ENCODE data around the gene IER2.

Gene IER2

DNA sequence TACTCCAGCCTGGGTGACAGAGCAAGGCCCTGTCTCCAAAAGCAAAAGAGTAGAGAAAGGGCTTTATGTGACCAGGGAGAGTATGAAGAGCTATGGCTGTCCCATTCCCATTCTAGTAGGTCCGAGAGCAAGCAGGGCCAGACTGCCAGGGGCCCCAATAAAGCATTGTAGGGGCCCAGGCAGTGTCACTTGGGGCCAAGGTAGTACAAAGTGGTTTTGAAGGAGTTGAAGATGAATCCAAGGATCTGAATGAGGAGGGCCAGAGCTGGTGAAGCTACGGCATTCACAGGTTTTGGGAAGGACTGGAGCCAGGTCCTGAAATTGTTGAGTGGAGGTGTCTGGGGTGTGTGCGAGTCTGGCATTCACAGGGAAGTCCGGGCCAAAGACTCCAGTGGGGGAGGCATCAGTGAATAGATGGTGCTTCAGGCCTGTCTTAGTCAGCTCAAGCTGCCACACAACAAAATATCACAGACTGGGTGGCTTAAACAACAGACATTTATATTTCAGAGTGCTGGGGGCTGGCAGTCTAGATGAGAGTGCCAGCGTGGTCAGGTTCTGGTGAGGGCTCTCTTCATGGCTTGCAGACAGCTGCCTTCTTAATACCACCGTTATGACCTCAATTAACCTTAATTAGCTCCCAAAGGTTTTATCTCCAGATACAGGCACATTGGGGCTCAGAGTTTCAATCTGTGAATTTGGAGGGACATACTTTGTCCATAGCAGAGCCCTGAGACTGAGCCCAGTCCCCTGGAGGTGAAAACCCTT, 22.2 kb upstream of the IER2 start:
- no peak for TF ChIP-seq TAF1 (IDR thresholded peaks at IDR 0.05; ENCODE audit: low read depth, low read length)
- TF ChIP-seq POLR2A (IDR thresholded peaks at IDR 0.05; ENCODE audit: low read depth, low read length) = no peak
- TF ChIP-seq POU2F2 (IDR thresholded peaks at IDR 0.05; ENCODE audit: low read depth, low read length) = no peak
- TF ChIP-seq SPI1 (IDR thresholded peaks at IDR 0.05; ENCODE audit: low read depth, low read length) = no peak
- TF ChIP-seq POLR2AphosphoS5 (IDR thresholded peaks at IDR 0.05; ENCODE audit: low read depth, low read length) = no peak
- TF ChIP-seq PAX5 (IDR thresholded peaks at IDR 0.05; ENCODE audit: insufficient read depth, low read length, severe bottlenecking) = no peak
- DNase-seq (ENCODE audit: insufficient read length, low spot score) = no peak
- no peak for FAIRE-seq

GRCh38 chr19:13128583-13128982, 21.6 kb upstream of the IER2 start:
- TF ChIP-seq PAX5 (IDR thresholded peaks at IDR 0.05; ENCODE audit: insufficient read depth, low read length, severe bottlenecking) (no peak), POLR2A (IDR thresholded peaks at IDR 0.05; ENCODE audit: low read depth, low read length) (no peak), SPI1 (IDR thresholded peaks at IDR 0.05; ENCODE audit: low read depth, low read length) (no peak), POLR2AphosphoS5 (IDR thresholded peaks at IDR 0.05; ENCODE audit: low read depth, low read length) (no peak), POU2F2 (IDR thresholded peaks at IDR 0.05; ENCODE audit: low read depth, low read length) (no peak), TAF1 (IDR thresholded peaks at IDR 0.05; ENCODE audit: low read depth, low read length) (no peak)
- FAIRE-seq = no peak
- DNase-seq (ENCODE audit: insufficient read length, low spot score) = no peak

- DNase-seq (ENCODE audit: insufficient read length, low spot score) = no peak
- no peak for FAIRE-seq
Measured at GRCh38 chr19:13129384-13129783, 20.8 kb upstream of the IER2 start.

GRCh38 chr19:13130886-13131490, 19.2 kb upstream of the IER2 start:
- FAIRE-seq (no peak), DNase-seq (ENCODE audit: insufficient read length, low spot score) (no peak)

More at GRCh38 chr19:13129384-13129783, 20.8 kb upstream of the IER2 start:
- TF ChIP-seq POLR2AphosphoS5 (IDR thresholded peaks at IDR 0.05; ENCODE audit: low read depth, low read length) = peak; percentile 33; the same call in 1 of the 2 replicates
- TF ChIP-seq PAX5 (IDR thresholded peaks at IDR 0.05; ENCODE audit: insufficient read depth, low read length, severe bottlenecking) = no peak
- no peak; the same call in 1 of the 2 replicates for TF ChIP-seq POLR2A (IDR thresholded peaks at IDR 0.05; ENCODE audit: low read depth, low read length)
- TF ChIP-seq SPI1 (IDR thresholded peaks at IDR 0.05; ENCODE audit: low read depth, low read length) = no peak
- no peak for TF ChIP-seq POU2F2 (IDR thresholded peaks at IDR 0.05; ENCODE audit: low read depth, low read length)
- no peak for TF ChIP-seq TAF1 (IDR thresholded peaks at IDR 0.05; ENCODE audit: low read depth, low read length)

DNA sequence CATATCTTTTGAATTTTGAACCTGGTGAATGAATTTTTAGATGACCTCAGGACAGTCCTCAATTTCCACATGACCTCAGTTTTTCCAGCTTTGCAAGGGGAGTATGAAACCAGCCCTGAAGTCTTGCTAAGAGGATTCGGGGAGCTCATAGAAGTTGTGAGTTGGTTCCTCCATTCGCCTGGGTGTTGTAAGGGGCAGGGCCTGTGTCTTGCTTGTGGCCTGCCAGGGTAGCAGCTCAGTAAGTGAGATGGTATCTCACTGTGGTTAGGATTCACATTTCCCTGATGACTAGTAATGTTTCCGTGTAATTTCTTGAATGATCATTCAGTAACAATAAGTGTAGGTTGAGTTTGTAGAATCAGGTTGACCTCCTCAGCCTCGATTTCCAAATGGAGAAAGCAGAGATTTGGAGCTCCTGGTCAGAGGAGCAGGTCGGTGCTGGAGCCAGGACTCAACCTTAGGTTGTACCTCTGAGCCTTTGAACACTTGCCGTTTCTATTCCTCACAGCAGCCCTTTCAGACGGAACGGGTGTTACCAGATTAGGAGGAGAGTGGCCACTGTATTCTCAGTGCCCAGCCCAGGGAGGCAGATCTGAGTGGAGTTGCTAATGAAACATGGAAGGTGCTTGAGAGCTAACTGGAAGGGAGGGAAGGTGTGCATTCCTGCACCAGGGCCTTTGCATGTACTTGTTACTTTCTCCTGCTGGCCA, 17.6 kb upstream of the IER2 start:
- FAIRE-seq (peak; percentile 28), DNase-seq (ENCODE audit: insufficient read length, low spot score) (no peak)
- TF ChIP-seq POLR2AphosphoS5 (IDR thresholded peaks at IDR 0.05; ENCODE audit: low read depth, low read length) (no peak), PAX5 (IDR thresholded peaks at IDR 0.05; ENCODE audit: insufficient read depth, low read length, severe bottlenecking) (no peak), SPI1 (IDR thresholded peaks at IDR 0.05; ENCODE audit: low read depth, low read length) (no peak), POU2F2 (IDR thresholded peaks at IDR 0.05; ENCODE audit: low read depth, low read length) (no peak), TAF1 (IDR thresholded peaks at IDR 0.05; ENCODE audit: low read depth, low read length) (no peak), POLR2A (IDR thresholded peaks at IDR 0.05; ENCODE audit: low read depth, low read length) (no peak)

More at GRCh38 chr19:13130886-13131490, 19.2 kb upstream of the IER2 start:
- TF ChIP-seq POLR2A (IDR thresholded peaks at IDR 0.05; ENCODE audit: low read depth, low read length) (no peak), TAF1 (IDR thresholded peaks at IDR 0.05; ENCODE audit: low read depth, low read length) (no peak), SPI1 (IDR thresholded peaks at IDR 0.05; ENCODE audit: low read depth, low read length) (no peak), POLR2AphosphoS5 (IDR thresholded peaks at IDR 0.05; ENCODE audit: low read depth, low read length) (no peak), POU2F2 (IDR thresholded peaks at IDR 0.05; ENCODE audit: low read depth, low read length) (no peak), PAX5 (IDR thresholded peaks at IDR 0.05; ENCODE audit: insufficient read depth, low read length, severe bottlenecking) (no peak)

- TF ChIP-seq POLR2A (IDR thresholded peaks at IDR 0.05; ENCODE audit: low read depth, low read length) (no peak), PAX5 (IDR thresholded peaks at IDR 0.05; ENCODE audit: insufficient read depth, low read length, severe bottlenecking) (no peak), POU2F2 (IDR thresholded peaks at IDR 0.05; ENCODE audit: low read depth, low read length) (no peak), TAF1 (IDR thresholded peaks at IDR 0.05; ENCODE audit: low read depth, low read length) (no peak), POLR2AphosphoS5 (IDR thresholded peaks at IDR 0.05; ENCODE audit: low read depth, low read length) (no peak), SPI1 (IDR thresholded peaks at IDR 0.05; ENCODE audit: low read depth, low read length) (no peak)
- DNase-seq (ENCODE audit: insufficient read length, low spot score) (no peak), FAIRE-seq (no peak)
Measured at GRCh38 chr19:13133241-13133870, 16.9 kb upstream of the IER2 start.

DNA sequence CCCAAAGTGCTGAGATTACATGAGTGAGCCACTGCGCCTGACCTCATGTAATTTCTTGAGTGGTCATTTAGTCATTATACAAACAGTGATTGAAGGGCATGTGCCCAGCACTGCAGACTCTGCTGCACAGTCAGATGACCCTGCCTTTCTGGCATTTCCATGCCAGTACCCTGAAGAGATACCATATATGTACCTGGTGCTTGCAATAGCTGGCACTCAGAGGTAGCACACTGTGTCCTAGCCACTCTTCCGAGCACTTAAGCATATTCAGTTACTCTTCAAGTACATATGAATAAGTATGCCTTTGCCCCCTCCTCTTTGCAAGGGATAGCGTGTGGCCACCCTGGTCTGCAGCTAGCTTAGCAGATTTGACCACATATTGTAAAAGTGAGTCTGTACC, 15.6 kb upstream of the IER2 start:
- FAIRE-seq (no peak), DNase-seq (ENCODE audit: insufficient read length, low spot score) (no peak)
- no peak for TF ChIP-seq POLR2A (IDR thresholded peaks at IDR 0.05; ENCODE audit: low read depth, low read length)
- TF ChIP-seq TAF1 (IDR thresholded peaks at IDR 0.05; ENCODE audit: low read depth, low read length) = no peak
- no peak for TF ChIP-seq SPI1 (IDR thresholded peaks at IDR 0.05; ENCODE audit: low read depth, low read length)
- no peak for TF ChIP-seq PAX5 (IDR thresholded peaks at IDR 0.05; ENCODE audit: insufficient read depth, low read length, severe bottlenecking)
- no peak for TF ChIP-seq POU2F2 (IDR thresholded peaks at IDR 0.05; ENCODE audit: low read depth, low read length)
- no peak for TF ChIP-seq POLR2AphosphoS5 (IDR thresholded peaks at IDR 0.05; ENCODE audit: low read depth, low read length)

DNA sequence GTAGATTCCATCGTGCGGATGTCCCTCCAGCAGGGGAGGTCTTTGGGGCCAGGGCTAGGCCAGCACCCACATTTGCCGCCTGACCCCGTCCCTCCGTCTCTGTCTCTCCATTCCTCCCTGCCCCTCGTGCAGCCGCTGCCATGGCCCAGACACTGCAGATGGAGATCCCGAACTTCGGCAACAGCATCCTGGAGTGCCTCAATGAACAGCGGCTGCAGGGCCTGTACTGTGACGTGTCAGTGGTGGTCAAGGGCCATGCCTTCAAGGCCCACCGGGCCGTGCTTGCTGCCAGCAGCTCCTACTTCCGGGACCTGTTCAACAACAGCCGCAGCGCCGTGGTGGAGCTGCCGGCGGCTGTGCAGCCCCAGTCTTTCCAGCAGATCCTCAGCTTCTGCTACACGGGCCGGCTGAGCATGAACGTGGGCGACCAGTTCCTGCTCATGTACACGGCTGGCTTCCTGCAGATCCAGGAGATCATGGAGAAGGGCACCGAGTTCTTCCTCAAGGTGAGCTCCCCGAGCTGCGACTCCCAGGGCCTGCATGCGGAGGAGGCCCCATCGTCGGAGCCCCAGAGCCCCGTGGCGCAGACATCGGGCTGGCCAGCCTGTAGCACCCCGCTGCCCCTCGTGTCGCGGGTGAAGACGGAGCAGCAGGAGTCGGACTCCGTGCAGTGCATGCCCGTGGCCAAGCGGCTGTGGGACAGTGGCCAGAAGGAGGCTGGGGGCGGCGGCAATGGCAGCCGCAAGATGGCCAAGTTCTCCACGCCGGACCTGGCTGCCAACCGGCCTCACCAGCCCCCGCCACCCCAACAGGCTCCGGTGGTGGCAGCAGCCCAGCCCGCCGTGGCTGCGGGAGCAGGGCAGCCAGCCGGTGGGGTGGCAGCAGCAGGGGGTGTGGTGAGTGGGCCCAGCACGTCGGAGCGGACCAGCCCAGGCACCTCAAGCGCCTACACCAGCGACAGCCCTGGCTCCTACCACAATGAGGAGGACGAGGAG, 14.8 kb upstream of the IER2 start:
- FAIRE-seq (no peak), DNase-seq (ENCODE audit: insufficient read length, low spot score) (no peak)
- no peak for TF ChIP-seq POLR2AphosphoS5 (IDR thresholded peaks at IDR 0.05; ENCODE audit: low read depth, low read length)
- TF ChIP-seq PAX5 (IDR thresholded peaks at IDR 0.05; ENCODE audit: insufficient read depth, low read length, severe bottlenecking) = no peak
- no peak for TF ChIP-seq POU2F2 (IDR thresholded peaks at IDR 0.05; ENCODE audit: low read depth, low read length)
- TF ChIP-seq TAF1 (IDR thresholded peaks at IDR 0.05; ENCODE audit: low read depth, low read length) = no peak
- no peak for TF ChIP-seq POLR2A (IDR thresholded peaks at IDR 0.05; ENCODE audit: low read depth, low read length)
- no peak for TF ChIP-seq SPI1 (IDR thresholded peaks at IDR 0.05; ENCODE audit: low read depth, low read length)

Data from GM12891 (cell line).